HEK293 (cell line): ENCODE measurements around the gene NCMAP.

Experiments used
- CTCF ChIA-PET: fragments of 350-600 bp; formaldehyde crosslinking; extraction: SDS; loops from one replicate; lab custom pipeline; 2021; ENCODE audit warnings: antibody characterized with exemption; lab: Yijun Ruan, JAX
- POLR2A ChIA-PET: fragments of 300-600 bp; formaldehyde crosslinking; extraction: SDS; loops from one replicate; lab custom pipeline; 2020; ENCODE audit warnings: antibody characterized with exemption, inconsistent platforms; lab: Yijun Ruan, JAX
- H3K27ac ChIP-seq: fragments of 200-500 bp; sonication (Bioruptor generic); 2 replicates; pipeline ENCODE4 v1.5.1; 2014; ENCODE audit warnings: low read depth, low read length, control low read depth, inconsistent platforms; ENCODE audit errors: extremely low read depth
- H3K36me3 ChIP-seq, 2 experiments: fragments of 200-500 bp in 1 of 2; sonication (Bioruptor generic) in 1 of 2; 1 replicate in 1 of 2; 2 replicates in 1 of 2; pipeline ENCODE4 v1.5.1; 2014 to 2017; ENCODE audit warnings: inconsistent platforms in 2 of 2, low read length in 2 of 2; ENCODE audit not compliant: control insufficient read depth in 2 of 2, insufficient read depth in 1 of 2
- H3K4me1 ChIP-seq: fragments of 200-500 bp; sonication (Bioruptor generic); 2 replicates; pipeline ENCODE4 v1.5.1; 2014; ENCODE audit warnings: mild to moderate bottlenecking, low read length, inconsistent platforms; ENCODE audit not compliant: control insufficient read depth, insufficient read depth
- H3K4me3 ChIP-seq: 2 replicates; pipeline ENCODE4 v1.5.1; 2011; ENCODE audit warnings: low read depth, mild to moderate bottlenecking, control low read depth, low read length, moderate library complexity
- H3K9me3 ChIP-seq: fragments of 200-500 bp; sonication (Bioruptor generic); 2 replicates; pipeline ENCODE4 v1.5.1; 2014; ENCODE audit warnings: low read depth, low read length, inconsistent platforms; ENCODE audit not compliant: control insufficient read depth, insufficient read depth
- GLIS1 ChIP-seq: fragments of 450-650 bp; formaldehyde crosslinking; IDR thresholded peaks from 2 replicates; pipeline ENCODE4 v1.5.1; 2016; ENCODE audit warnings: missing biosample characterization, missing genetic modification characterization
- HIC1 ChIP-seq: fragments of 450-650 bp; formaldehyde crosslinking; IDR thresholded peaks from 2 replicates; pipeline ENCODE4 v1.5.1; 2016; ENCODE audit warnings: missing biosample characterization, missing genetic modification characterization
- KLF9 ChIP-seq: fragments of 450-650 bp; formaldehyde crosslinking; IDR thresholded peaks from 2 replicates; pipeline ENCODE4 v1.5.1; 2016; ENCODE audit warnings: missing biosample characterization, missing genetic modification characterization, low read depth
- PATZ1 ChIP-seq: fragments of 450-650 bp; formaldehyde crosslinking; IDR thresholded peaks from 2 replicates; pipeline ENCODE4 v1.5.1; 2016; ENCODE audit warnings: missing biosample characterization, missing genetic modification characterization
- SP3 ChIP-seq: fragments of 450-650 bp; formaldehyde crosslinking; IDR thresholded peaks from 2 replicates; pipeline ENCODE4 v1.5.1; 2016; ENCODE audit warnings: missing biosample characterization, missing genetic modification characterization
- SP7 ChIP-seq: fragments of 450-650 bp; formaldehyde crosslinking; IDR thresholded peaks from 2 replicates; pipeline ENCODE4 v1.5.1; 2016; ENCODE audit warnings: missing biosample characterization, missing genetic modification characterization
- WT1 ChIP-seq: fragments of 450-650 bp; formaldehyde crosslinking; IDR thresholded peaks from 2 replicates; pipeline ENCODE4 v1.5.1; 2016; ENCODE audit warnings: missing biosample characterization, missing genetic modification characterization
- ZBTB17 ChIP-seq: fragments of 450-650 bp; formaldehyde crosslinking; IDR thresholded peaks from 2 replicates; pipeline ENCODE4 v1.5.1; 2016; ENCODE audit warnings: missing biosample characterization, missing genetic modification characterization
- ZBTB21 ChIP-seq: fragments of 450-650 bp; formaldehyde crosslinking; IDR thresholded peaks from 2 replicates; pipeline ENCODE4 v1.5.1; 2017; ENCODE audit warnings: missing biosample characterization, missing genetic modification characterization
- ZBTB6 ChIP-seq: fragments of 450-650 bp; formaldehyde crosslinking; IDR thresholded peaks from 2 replicates; pipeline ENCODE4 v1.5.1; 2017; ENCODE audit warnings: missing biosample characterization, missing genetic modification characterization
- ZEB2 ChIP-seq: fragments of 450-650 bp; formaldehyde crosslinking; IDR thresholded peaks from 2 replicates; pipeline ENCODE4 v1.5.1; 2016; ENCODE audit warnings: missing biosample characterization, missing genetic modification characterization
- ZFHX2 ChIP-seq: fragments of 450-650 bp; formaldehyde crosslinking; conservative IDR thresholded peaks from 2 replicates; pipeline ENCODE4 v1.5.1; 2016; ENCODE audit warnings: missing biosample characterization, missing genetic modification characterization
- ZFP37 ChIP-seq: fragments of 450-650 bp; formaldehyde crosslinking; IDR thresholded peaks from 2 replicates; pipeline ENCODE4 v1.5.1; 2016; ENCODE audit warnings: missing biosample characterization, missing genetic modification characterization
- ZFP69B ChIP-seq: fragments of 450-650 bp; formaldehyde crosslinking; IDR thresholded peaks from 2 replicates; pipeline ENCODE4 v1.5.1; 2016; ENCODE audit warnings: missing biosample characterization, missing genetic modification characterization
- ZNF140 ChIP-seq: fragments of 450-650 bp; formaldehyde crosslinking; IDR thresholded peaks from 2 replicates; pipeline ENCODE4 v1.5.1; 2016; ENCODE audit warnings: missing biosample characterization, missing genetic modification characterization
- ZNF175 ChIP-seq: fragments of 450-650 bp; formaldehyde crosslinking; IDR thresholded peaks from 2 replicates; pipeline ENCODE4 v1.5.1; 2016; ENCODE audit warnings: missing biosample characterization, missing genetic modification characterization
- ZNF211 ChIP-seq: fragments of 450-650 bp; formaldehyde crosslinking; IDR thresholded peaks from 2 replicates; pipeline ENCODE4 v1.5.1; 2016; ENCODE audit warnings: low read depth, missing biosample characterization, missing genetic modification characterization
- ZNF24 ChIP-seq: fragments of 450-650 bp; formaldehyde crosslinking; IDR thresholded peaks from 2 replicates; pipeline ENCODE4 v1.5.1; 2016; ENCODE audit warnings: missing biosample characterization, missing genetic modification characterization
- ZNF324 ChIP-seq: fragments of 450-650 bp; formaldehyde crosslinking; IDR thresholded peaks from 2 replicates; pipeline ENCODE4 v1.5.1; 2016; ENCODE audit warnings: missing biosample characterization, missing genetic modification characterization
- ZNF341 ChIP-seq: fragments of 450-650 bp; formaldehyde crosslinking; IDR thresholded peaks from 2 replicates; pipeline ENCODE4; 2016; ENCODE audit warnings: low read depth, missing biosample characterization, missing genetic modification characterization
- ZNF350 ChIP-seq: fragments of 450-650 bp; formaldehyde crosslinking; IDR thresholded peaks from 2 replicates; pipeline ENCODE4 v1.5.0; 2017; ENCODE audit warnings: missing biosample characterization, mild to moderate bottlenecking, missing genetic modification characterization
- ZNF394 ChIP-seq: fragments of 450-650 bp; formaldehyde crosslinking; IDR thresholded peaks from 2 replicates; pipeline ENCODE4 v1.5.1; 2016; ENCODE audit warnings: missing biosample characterization, missing genetic modification characterization, mild to moderate bottlenecking, moderate library complexity, borderline replicate concordance
- ZNF600 ChIP-seq: fragments of 450-650 bp; formaldehyde crosslinking; IDR thresholded peaks from 2 replicates; pipeline ENCODE4 v1.5.1; 2016; ENCODE audit warnings: missing biosample characterization, missing genetic modification characterization
- ZNF610 ChIP-seq: fragments of 450-650 bp; formaldehyde crosslinking; IDR thresholded peaks from 2 replicates; pipeline ENCODE4 v1.5.1; 2016; ENCODE audit warnings: missing biosample characterization, missing genetic modification characterization, borderline replicate concordance
- ZNF629 ChIP-seq: fragments of 450-650 bp; formaldehyde crosslinking; IDR thresholded peaks from 2 replicates; pipeline ENCODE4 v1.5.1; 2017; ENCODE audit warnings: missing biosample characterization, missing genetic modification characterization
- ZNF677 ChIP-seq: fragments of 450-650 bp; IDR thresholded peaks from 2 replicates; pipeline ENCODE4 v1.5.0; 2018; ENCODE audit warnings: missing biosample characterization, mild to moderate bottlenecking, missing genetic modification characterization, moderate library complexity
- ZNF785 ChIP-seq: fragments of 450-650 bp; formaldehyde crosslinking; IDR thresholded peaks from 2 replicates; pipeline ENCODE4 v1.5.1; 2016; ENCODE audit warnings: missing biosample characterization, missing genetic modification characterization
- ZNF843 ChIP-seq: fragments of 450-650 bp; formaldehyde crosslinking; IDR thresholded peaks from 2 replicates; pipeline ENCODE4 v1.5.1; 2016; ENCODE audit warnings: missing biosample characterization, missing genetic modification characterization
- ZSCAN23 ChIP-seq: fragments of 450-650 bp; formaldehyde crosslinking; IDR thresholded peaks from 2 replicates; pipeline ENCODE4 v1.5.1; 2016; ENCODE audit warnings: missing biosample characterization, missing genetic modification characterization
- TF ChIP-seq, protein P1 (sequence below): fragments of 450-650 bp; formaldehyde crosslinking; IDR thresholded peaks from 2 replicates; pipeline ENCODE4 v1.5.1; 2016; ENCODE audit warnings: missing biosample characterization, missing genetic modification characterization
- TF ChIP-seq, protein P2 (sequence below): fragments of 450-650 bp; formaldehyde crosslinking; IDR thresholded peaks from 2 replicates; pipeline ENCODE4 v1.5.1; 2016; ENCODE audit warnings: missing biosample characterization, missing genetic modification characterization

Gene NCMAP

DNA sequence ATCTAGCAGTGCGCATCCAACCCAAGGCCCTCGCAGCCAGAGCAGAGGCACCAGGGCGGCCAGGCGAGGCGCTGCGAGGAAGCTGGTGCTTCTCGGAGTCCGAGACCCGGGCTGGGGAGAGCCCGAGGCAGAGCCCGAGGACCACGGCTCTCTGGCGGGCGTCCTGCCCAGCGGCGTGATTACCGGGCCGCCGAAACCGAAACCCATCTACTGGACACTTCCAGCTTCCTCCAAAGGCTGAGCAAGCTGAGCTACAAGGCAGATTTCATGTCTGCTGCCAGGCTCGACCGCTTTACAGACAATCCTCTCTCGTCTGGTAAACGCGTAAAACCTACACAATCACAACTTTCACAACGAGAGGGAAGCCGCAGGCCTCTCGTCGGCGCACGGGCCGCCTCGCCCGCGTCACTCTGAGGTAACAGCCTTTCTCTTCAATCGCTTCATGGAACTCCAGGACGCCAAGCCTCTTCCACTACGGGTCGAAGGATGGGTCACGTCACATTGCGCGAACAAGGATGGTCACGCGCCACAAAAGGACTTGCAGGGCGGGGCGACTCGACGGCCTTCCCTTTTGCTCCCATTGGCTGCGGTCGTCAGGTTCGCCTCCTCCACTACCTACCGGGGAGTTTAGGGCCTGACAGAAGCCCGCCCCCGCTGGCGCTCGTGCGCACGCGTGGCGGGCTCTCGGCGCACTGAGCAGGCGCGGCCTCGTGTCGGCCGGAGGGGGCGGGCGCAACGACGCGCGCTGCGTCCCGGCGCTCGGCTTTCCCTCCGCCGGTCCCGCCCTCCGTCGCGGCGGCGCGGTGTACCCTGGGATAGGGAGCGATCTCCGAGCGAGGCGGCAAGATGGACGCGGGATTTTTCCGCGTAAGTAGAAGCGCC is 86.8 kb downstream of the NCMAP start, which contains the start of gene SRRM1:
Gene SRRM1, plus strand, starts transcription at position 822 of the 882 bp plus-strand sequence. Its CDS starts 25 bp downstream, at position 847.
- Histone ChIP-seq H3K9me3 (no peaks in the 10 kb centered on the region), H3K4me1 (peaks cover 6% of the 10 kb centered on the region; the same call in 1 of the 2 replicates), H3K4me3 (peak within 1 kb of the TSS; percentile 100), H3K27ac (peak within 1 kb of the TSS; percentile 89), H3K36me3 (peaks cover 17 to 29% of the 10 kb centered on the region in 2 experiments)
- CTCF ChIA-PET, result interaction anchor here (0.7 to 1.9 kb wide), 3 partner anchors 38 to 444 kb away, joined by 3 to 7 read pairs (median 3); no protein-coding TSS in a partner anchor
- POLR2A ChIA-PET, result interaction anchor here (0.5 to 1.1 kb wide), 9 partner anchors 21 to 300 kb away, joined by 3 to 4 read pairs (median 3); partner anchors contain the start of genes CLIC4, NIPAL3 and RCAN3
- peak; percentile 66; the same call in 1 of the 2 replicates for TF ChIP-seq ZNF394
- peak; percentile 76 for TF ChIP-seq SP3 (tag by site-specific recombination)
- TF ChIP-seq ZNF629 (tag by site-specific recombination), result peak; percentile 98
- peak; percentile 48; the same call in 1 of the 2 replicates for TF ChIP-seq ZFHX2
- no peak for TF ChIP-seq ZNF140 (tag by site-specific recombination)
- TF ChIP-seq, protein P1, sequence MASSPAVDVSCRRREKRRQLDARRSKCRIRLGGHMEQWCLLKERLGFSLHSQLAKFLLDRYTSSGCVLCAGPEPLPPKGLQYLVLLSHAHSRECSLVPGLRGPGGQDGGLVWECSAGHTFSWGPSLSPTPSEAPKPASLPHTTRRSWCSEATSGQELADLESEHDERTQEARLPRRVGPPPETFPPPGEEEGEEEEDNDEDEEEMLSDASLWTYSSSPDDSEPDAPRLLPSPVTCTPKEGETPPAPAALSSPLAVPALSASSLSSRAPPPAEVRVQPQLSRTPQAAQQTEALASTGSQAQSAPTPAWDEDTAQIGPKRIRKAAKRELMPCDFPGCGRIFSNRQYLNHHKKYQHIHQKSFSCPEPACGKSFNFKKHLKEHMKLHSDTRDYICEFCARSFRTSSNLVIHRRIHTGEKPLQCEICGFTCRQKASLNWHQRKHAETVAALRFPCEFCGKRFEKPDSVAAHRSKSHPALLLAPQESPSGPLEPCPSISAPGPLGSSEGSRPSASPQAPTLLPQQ (tag by site-specific recombination), result peak; percentile 76
- no peak for TF ChIP-seq ZNF677 (tag by site-specific recombination)
- TF ChIP-seq SP7 (tag by site-specific recombination), result peak; percentile 80
- peak; percentile 82 for TF ChIP-seq ZNF324 (tag by site-specific recombination)
- peak; percentile 50 for TF ChIP-seq ZNF843 (tag by site-specific recombination)
- TF ChIP-seq ZBTB21 (tag by site-specific recombination), result peak; percentile 96
- TF ChIP-seq KLF9 (tag by site-specific recombination), result 0 out of 2 replicates have a peak, but pooled peaks have one; percentile 26
- peak; percentile 86 for TF ChIP-seq ZFP37
- TF ChIP-seq ZSCAN23 (tag by site-specific recombination), result peak; percentile 71; the same call in 1 of the 2 replicates
- peak; percentile 85 for TF ChIP-seq ZBTB17 (tag by site-specific recombination)
- peak; percentile 31; the same call in 1 of the 2 replicates for TF ChIP-seq WT1 (tag by site-specific recombination)
- TF ChIP-seq ZBTB6, result no peak; the same call in 1 of the 2 replicates
- no peak for TF ChIP-seq ZNF211 (tag by site-specific recombination)
- TF ChIP-seq ZNF785, result peak; percentile 41; the same call in 1 of the 2 replicates
- peak; percentile 31; the same call in 1 of the 2 replicates for TF ChIP-seq PATZ1
- peak; percentile 68; the same call in 1 of the 2 replicates for TF ChIP-seq ZNF610 (tag by site-specific recombination)
- TF ChIP-seq ZNF350 (tag by site-specific recombination), result no peak
- peak; percentile 43; the same call in 1 of the 2 replicates for TF ChIP-seq GLIS1 (tag by site-specific recombination)
- TF ChIP-seq HIC1 (tag by site-specific recombination), result no peak
- peak; percentile 87 for TF ChIP-seq ZEB2 (tag by site-specific recombination)
- TF ChIP-seq ZNF600 (tag by site-specific recombination), result peak; percentile 91
- TF ChIP-seq ZNF24 (tag by site-specific recombination), result peak; percentile 81
- peak; percentile 91 for TF ChIP-seq ZNF341 (tag by site-specific recombination)
- peak; percentile 76 for TF ChIP-seq ZFP69B (tag by site-specific recombination)
- TF ChIP-seq, protein P2, sequence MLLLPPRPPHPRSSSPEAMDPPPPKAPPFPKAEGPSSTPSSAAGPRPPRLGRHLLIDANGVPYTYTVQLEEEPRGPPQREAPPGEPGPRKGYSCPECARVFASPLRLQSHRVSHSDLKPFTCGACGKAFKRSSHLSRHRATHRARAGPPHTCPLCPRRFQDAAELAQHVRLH (tag by site-specific recombination), result peak; percentile 16; the same call in 1 of the 2 replicates
- TF ChIP-seq ZNF175, result no peak
